Measurements from ENCODE around the gene SYNGR3.
A peak's percentile ranks its signal among the peaks of the same experiment; 100 is the strongest.

The SYNGR3 gene

DNA sequence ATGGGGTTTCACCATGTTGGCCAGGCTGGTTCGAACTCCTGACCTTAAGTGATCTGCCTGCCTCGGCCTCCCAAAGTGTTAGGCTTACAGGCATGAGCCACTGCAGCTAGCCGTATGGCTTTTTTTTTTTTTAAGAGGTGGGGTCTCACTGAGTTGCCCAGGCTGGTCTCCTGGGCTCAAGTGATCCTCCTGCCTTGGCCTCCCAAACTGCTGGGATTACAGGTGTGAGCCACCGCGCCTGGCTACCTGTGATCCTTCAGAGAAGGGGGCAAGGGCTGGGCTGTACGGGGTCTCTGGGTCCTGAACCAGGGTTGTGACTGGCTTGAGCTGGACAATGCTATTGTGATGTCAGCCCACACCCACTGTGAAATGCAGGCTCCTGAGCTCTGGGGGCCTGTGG lies 23.3 kb upstream of the SYNGR3 start, which contains the start of gene RNF151:
Gene RNF151 (plus strand): TSS at position 397 of the 400 bp plus-strand sequence. CDS start 26 bp downstream, outside the sequence.
- no peak for TF ChIP-seq CEBPB (IDR thresholded peaks at IDR 0.05)
- no peak for TF ChIP-seq NFIC (IDR thresholded peaks at IDR 0.05)
- TF ChIP-seq RAD21 (IDR thresholded peaks at IDR 0.05; ENCODE audit: low read depth) = no peak
- TF ChIP-seq ZBTB7A (IDR thresholded peaks at IDR 0.05; ENCODE audit: low read depth) = no peak
- TF ChIP-seq TCF12 (IDR thresholded peaks at IDR 0.05; ENCODE audit: low read depth) = no peak
- no peak for TF ChIP-seq CREB1 (IDR thresholded peaks at IDR 0.05; ENCODE audit: low read depth)
- TF ChIP-seq FOXM1 (IDR thresholded peaks at IDR 0.05; ENCODE audit: borderline replicate concordance, low read depth) = no peak
- no peak for TF ChIP-seq YY1 (IDR thresholded peaks at IDR 0.05; ENCODE audit: low read depth)
- no peak for TF ChIP-seq MAX (IDR thresholded peaks at IDR 0.05)
- TF ChIP-seq EP300 (IDR thresholded peaks at IDR 0.05; ENCODE audit: borderline replicate concordance) = no peak
- no peak for TF ChIP-seq TEAD4 (IDR thresholded peaks at IDR 0.05)
- TF ChIP-seq, protein P1, sequence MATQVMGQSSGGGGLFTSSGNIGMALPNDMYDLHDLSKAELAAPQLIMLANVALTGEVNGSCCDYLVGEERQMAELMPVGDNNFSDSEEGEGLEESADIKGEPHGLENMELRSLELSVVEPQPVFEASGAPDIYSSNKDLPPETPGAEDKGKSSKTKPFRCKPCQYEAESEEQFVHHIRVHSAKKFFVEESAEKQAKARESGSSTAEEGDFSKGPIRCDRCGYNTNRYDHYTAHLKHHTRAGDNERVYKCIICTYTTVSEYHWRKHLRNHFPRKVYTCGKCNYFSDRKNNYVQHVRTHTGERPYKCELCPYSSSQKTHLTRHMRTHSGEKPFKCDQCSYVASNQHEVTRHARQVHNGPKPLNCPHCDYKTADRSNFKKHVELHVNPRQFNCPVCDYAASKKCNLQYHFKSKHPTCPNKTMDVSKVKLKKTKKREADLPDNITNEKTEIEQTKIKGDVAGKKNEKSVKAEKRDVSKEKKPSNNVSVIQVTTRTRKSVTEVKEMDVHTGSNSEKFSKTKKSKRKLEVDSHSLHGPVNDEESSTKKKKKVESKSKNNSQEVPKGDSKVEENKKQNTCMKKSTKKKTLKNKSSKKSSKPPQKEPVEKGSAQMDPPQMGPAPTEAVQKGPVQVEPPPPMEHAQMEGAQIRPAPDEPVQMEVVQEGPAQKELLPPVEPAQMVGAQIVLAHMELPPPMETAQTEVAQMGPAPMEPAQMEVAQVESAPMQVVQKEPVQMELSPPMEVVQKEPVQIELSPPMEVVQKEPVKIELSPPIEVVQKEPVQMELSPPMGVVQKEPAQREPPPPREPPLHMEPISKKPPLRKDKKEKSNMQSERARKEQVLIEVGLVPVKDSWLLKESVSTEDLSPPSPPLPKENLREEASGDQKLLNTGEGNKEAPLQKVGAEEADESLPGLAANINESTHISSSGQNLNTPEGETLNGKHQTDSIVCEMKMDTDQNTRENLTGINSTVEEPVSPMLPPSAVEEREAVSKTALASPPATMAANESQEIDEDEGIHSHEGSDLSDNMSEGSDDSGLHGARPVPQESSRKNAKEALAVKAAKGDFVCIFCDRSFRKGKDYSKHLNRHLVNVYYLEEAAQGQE (IDR thresholded peaks at IDR 0.05; ENCODE audit: low read depth) = no peak
- no peak for TF ChIP-seq EGR1 (IDR thresholded peaks at IDR 0.05)
- TF ChIP-seq, protein P2, sequence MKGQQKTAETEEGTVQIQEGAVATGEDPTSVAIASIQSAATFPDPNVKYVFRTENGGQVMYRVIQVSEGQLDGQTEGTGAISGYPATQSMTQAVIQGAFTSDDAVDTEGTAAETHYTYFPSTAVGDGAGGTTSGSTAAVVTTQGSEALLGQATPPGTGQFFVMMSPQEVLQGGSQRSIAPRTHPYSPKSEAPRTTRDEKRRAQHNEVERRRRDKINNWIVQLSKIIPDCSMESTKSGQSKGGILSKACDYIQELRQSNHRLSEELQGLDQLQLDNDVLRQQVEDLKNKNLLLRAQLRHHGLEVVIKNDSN (IDR thresholded peaks at IDR 0.05) = no peak

- TF ChIP-seq RAD21 (IDR thresholded peaks at IDR 0.05; ENCODE audit: low read depth) = no peak
- no peak for TF ChIP-seq YY1 (IDR thresholded peaks at IDR 0.05; ENCODE audit: low read depth)
- no peak for TF ChIP-seq CREB1 (IDR thresholded peaks at IDR 0.05; ENCODE audit: low read depth)
- TF ChIP-seq NFIC (IDR thresholded peaks at IDR 0.05) = no peak
- TF ChIP-seq TCF12 (IDR thresholded peaks at IDR 0.05; ENCODE audit: low read depth) = no peak
- no peak for TF ChIP-seq EGR1 (IDR thresholded peaks at IDR 0.05)
- TF ChIP-seq, protein P2 (IDR thresholded peaks at IDR 0.05) = no peak
- TF ChIP-seq TAF1 (IDR thresholded peaks at IDR 0.05; ENCODE audit: low read depth) = no peak
- no peak for TF ChIP-seq FOXM1 (IDR thresholded peaks at IDR 0.05; ENCODE audit: borderline replicate concordance, low read depth)
- no peak for TF ChIP-seq TEAD4 (IDR thresholded peaks at IDR 0.05)
- no peak for TF ChIP-seq MAX (IDR thresholded peaks at IDR 0.05)
- TF ChIP-seq, protein P1 (IDR thresholded peaks at IDR 0.05; ENCODE audit: low read depth) = no peak
- TF ChIP-seq EP300 (IDR thresholded peaks at IDR 0.05; ENCODE audit: borderline replicate concordance) = no peak
- no peak for TF ChIP-seq ZBTB7A (IDR thresholded peaks at IDR 0.05; ENCODE audit: low read depth)
- TF ChIP-seq CEBPB (IDR thresholded peaks at IDR 0.05) = no peak
Observed at GRCh38 chr16:1968146-1968953, 21.4 kb upstream of the SYNGR3 start.

DNA sequence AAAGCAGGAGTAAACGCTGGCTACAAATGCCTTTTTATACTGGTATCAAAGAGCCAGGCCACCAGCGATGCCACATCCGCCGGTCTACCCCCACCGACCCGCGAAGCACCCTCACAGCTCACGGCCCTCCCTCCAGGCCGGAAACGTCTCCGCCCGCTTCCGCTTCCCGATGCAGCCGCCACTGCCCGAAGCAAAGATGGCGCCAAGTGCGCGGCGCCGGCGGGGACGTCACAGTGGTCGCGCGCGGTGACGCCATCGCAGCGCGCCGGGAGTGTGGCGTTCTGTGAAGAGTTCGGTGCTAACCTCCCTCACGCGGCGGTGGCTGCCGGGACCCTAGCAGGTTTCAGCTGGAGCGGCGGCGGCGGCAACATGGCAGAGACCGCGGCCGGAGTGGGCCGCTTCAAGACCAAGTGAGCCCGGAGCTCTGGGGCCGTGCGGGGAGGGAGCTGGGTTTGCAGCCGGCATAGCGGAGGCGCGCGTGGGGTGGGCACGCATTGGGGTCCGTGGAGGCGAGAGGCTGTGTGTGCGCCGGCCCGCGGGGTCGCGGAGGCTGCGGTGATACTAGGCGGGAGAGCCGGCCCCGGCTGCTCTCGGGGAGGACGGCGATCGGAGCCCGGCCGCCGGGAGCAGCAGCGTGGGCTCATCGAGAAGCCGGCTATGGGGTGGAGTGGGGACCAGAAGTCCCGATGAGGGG lies 17.8 kb upstream of the SYNGR3 start, which contains the start of gene TBL3:
Gene TBL3 (plus strand): TSS at position 258 of the 694 bp plus-strand sequence. CDS start 112 bp downstream, at position 370.
- TF ChIP-seq TCF12 (IDR thresholded peaks at IDR 0.05; ENCODE audit: low read depth) (peak; percentile 78), EGR1 (IDR thresholded peaks at IDR 0.05) (peak; percentile 91), NFIC (IDR thresholded peaks at IDR 0.05) (peak; percentile 49), MAX (IDR thresholded peaks at IDR 0.05) (peak; percentile 92), YY1 (IDR thresholded peaks at IDR 0.05; ENCODE audit: low read depth) (peak; percentile 100), CEBPB (IDR thresholded peaks at IDR 0.05) (no peak; the same call in 1 of the 2 replicates), TAF1 (IDR thresholded peaks at IDR 0.05; ENCODE audit: low read depth) (peak; percentile 91), FOXM1 (IDR thresholded peaks at IDR 0.05; ENCODE audit: borderline replicate concordance, low read depth) (no peak), ZBTB7A (IDR thresholded peaks at IDR 0.05; ENCODE audit: low read depth) (0 out of 2 replicates have a peak, but pooled peaks have one; percentile 44), TEAD4 (IDR thresholded peaks at IDR 0.05) (peak; percentile 33; the same call in 1 of the 2 replicates), RAD21 (IDR thresholded peaks at IDR 0.05; ENCODE audit: low read depth) (no peak), CREB1 (IDR thresholded peaks at IDR 0.05; ENCODE audit: low read depth) (peak; percentile 100), EP300 (IDR thresholded peaks at IDR 0.05; ENCODE audit: borderline replicate concordance) (peak; percentile 13; the same call in 1 of the 2 replicates)
- TF ChIP-seq, protein P2 (IDR thresholded peaks at IDR 0.05) = peak; percentile 59
- TF ChIP-seq, protein P1 (IDR thresholded peaks at IDR 0.05; ENCODE audit: low read depth) = no peak
